CD4-positive, alpha-beta T cell (primary cell): ENCODE results near the gene KRT5. TPM values are rescaled to one million over a fixed set of nuclear protein-coding genes. Genes with fewer than 3 reads are reported as not detected.

ENCODE experiments used
- ATAC-seq: fragments of 200-7000 bp; cut with Tn5 transposase; one replicate; pipeline ENCODE4 v1.10.0; 2022; ENCODE audit warnings: mild to moderate bottlenecking; ENCODE audit not compliant: poor library complexity
- CTCF ChIA-PET: fragments of 350-600 bp; sonication (Branson Sonifier 250); formaldehyde crosslinking; loops from one replicate; lab custom pipeline; 2021; ENCODE audit warnings: antibody characterized with exemption, inconsistent platforms; lab: Charles Lee
- POLR2A ChIA-PET: fragments of 350-600 bp; sonication (Branson Sonifier 250); formaldehyde crosslinking; loops from one replicate; lab custom pipeline; 2021; ENCODE audit warnings: antibody characterized with exemption, inconsistent platforms; lab: Charles Lee
- DNase-seq, 14 experiments: peaks; one replicate each; pipeline ENCODE4 v3.0.0-alpha.2; 2013 to 2020; ENCODE audit warnings: mixed read lengths in 2 of 14
- H3K27ac ChIP-seq, 2 donors: one replicate each; pipeline versions ENCODE4 v1.5.1 to v1.7.0; 2013; ENCODE audit warnings: low read length in 2 of 2, low read depth in 1 of 2, mild to moderate bottlenecking in 1 of 2
- H3K27me3 ChIP-seq, 2 experiments: 1 replicate in 1 of 2; 2 replicates in 1 of 2; pipeline versions ENCODE4 v1.6.1 to v1.7.0; 2013; ENCODE audit warnings: low read length in 2 of 2, control low read depth in 1 of 2, mild to moderate bottlenecking in 1 of 2, moderate library complexity in 1 of 2; ENCODE audit not compliant: insufficient read depth in 2 of 2, control insufficient read depth in 1 of 2
- H3K36me3 ChIP-seq: one replicate; pipeline ENCODE4 v1.6.1; 2013; ENCODE audit warnings: low read length, control low read depth; ENCODE audit not compliant: insufficient read depth
- H3K4me1 ChIP-seq: one replicate; pipeline ENCODE4 v1.6.1; 2013; ENCODE audit warnings: low read length, control low read depth; ENCODE audit not compliant: insufficient read depth
- H3K4me3 ChIP-seq: one replicate; pipeline ENCODE4 v1.5.1; 2013; ENCODE audit warnings: mild to moderate bottlenecking, low read length, moderate library complexity
- H3K9me3 ChIP-seq, 2 experiments: 1 replicate in 1 of 2; 2 replicates in 1 of 2; pipeline versions ENCODE4 v1.6.1 to v1.7.0; 2013; ENCODE audit warnings: low read length in 2 of 2, mild to moderate bottlenecking in 2 of 2, control low read depth in 1 of 2, moderate library complexity in 1 of 2; ENCODE audit not compliant: control insufficient read depth in 1 of 2, insufficient read depth in 1 of 2
- H3K27ac Mint-ChIP-seq: one replicate; pipeline ENCODE4 v1.8.0; 2020; ENCODE audit warnings: mixed read lengths
- H3K27me3 Mint-ChIP-seq: one replicate; pipeline ENCODE4 v1.8.0; 2021; ENCODE audit warnings: mixed read lengths
- H3K36me3 Mint-ChIP-seq: one replicate; pipeline ENCODE4 v1.8.0; 2021; ENCODE audit warnings: low read depth, mixed read lengths
- H3K4me1 Mint-ChIP-seq: one replicate; pipeline ENCODE4 v1.8.0; 2021; ENCODE audit warnings: low read depth, mixed read lengths
- H3K4me3 Mint-ChIP-seq: one replicate; pipeline ENCODE4 v1.8.0; 2020; ENCODE audit warnings: mild to moderate bottlenecking, mixed read lengths
- H3K9me3 Mint-ChIP-seq: one replicate; pipeline ENCODE4 v1.8.0; 2020; ENCODE audit warnings: mixed read lengths
- CTCF ChIP-seq: fragments of 200-600 bp; IDR thresholded peaks from one replicate; pipeline ENCODE4 v1.8.0; 2022; ENCODE audit warnings: antibody characterized with exemption, mild to moderate bottlenecking
- intact Hi-C, 2 experiments: fragments of 100-400 bp; cut with DNase I in 1 of 2; cut with micrococcal nuclease in 1 of 2; formaldehyde crosslinking; loops; one replicate each; pipeline versions ENCODE4 v1.15.1 to v1.9.0; 2023 to 2025; cut with DNase I, micrococcal nuclease
- total RNA-seq, 174 experiments: library from RNA in 2 of 174; stranded (reverse) in 2 of 174; gene quantifications; one replicate each; pipeline ENCODE4 v1.2.3 and lab custom pipeline; 2021 to 2026

The KRT5 gene
- total RNA-seq, 2 experiments from 2014 or later = 0.60 to 0.81 TPM

DNA sequence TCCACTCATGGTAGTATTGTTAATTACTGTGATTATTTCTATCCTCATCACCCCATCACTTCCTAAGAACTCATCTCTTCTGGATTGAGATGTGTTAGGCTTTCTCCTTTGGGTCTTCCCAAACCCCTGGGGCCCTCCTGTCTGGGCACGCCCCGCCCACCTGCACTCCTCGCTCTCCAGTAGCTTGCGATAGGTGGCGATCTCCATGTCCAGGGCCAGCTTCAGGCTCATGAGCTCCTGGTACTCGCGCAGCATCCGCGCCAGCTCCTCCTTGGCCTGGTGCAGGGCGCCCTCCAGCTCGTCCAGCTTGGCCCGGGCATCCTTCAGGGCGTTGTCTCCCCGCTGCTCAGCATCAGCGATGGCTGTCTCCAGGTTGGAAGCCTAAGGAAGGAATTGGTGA lies 25.9 kb upstream of the KRT5 start:
- intact Hi-C loops = no loop called here
- POLR2A ChIA-PET = no interaction called here
- Histone ChIP-seq H3K36me3 (no peaks in the 10 kb centered on the region), H3K27ac (no peak overlapping the region), H3K27me3 (peaks cover 0 to 3% of the 10 kb centered on the region in 2 experiments), H3K4me3 (no peak overlapping the region), H3K4me1 (no peaks in the 10 kb centered on the region), H3K9me3 (no peaks in the 10 kb centered on the region)
- H3K36me3 Mint-ChIP-seq = no peaks in the 10 kb centered on the region
- no peak overlapping the region for H3K4me3 Mint-ChIP-seq
- no peaks in the 10 kb centered on the region for H3K9me3 Mint-ChIP-seq
- no peak for TF ChIP-seq CTCF
- no peaks in the 10 kb centered on the region for H3K27me3 Mint-ChIP-seq
- H3K27ac Mint-ChIP-seq = no peak overlapping the region
- ATAC-seq (no peak), DNase-seq (no peak)
- CTCF ChIA-PET = no interaction called here
- no peaks in the 10 kb centered on the region for H3K4me1 Mint-ChIP-seq

DNA sequence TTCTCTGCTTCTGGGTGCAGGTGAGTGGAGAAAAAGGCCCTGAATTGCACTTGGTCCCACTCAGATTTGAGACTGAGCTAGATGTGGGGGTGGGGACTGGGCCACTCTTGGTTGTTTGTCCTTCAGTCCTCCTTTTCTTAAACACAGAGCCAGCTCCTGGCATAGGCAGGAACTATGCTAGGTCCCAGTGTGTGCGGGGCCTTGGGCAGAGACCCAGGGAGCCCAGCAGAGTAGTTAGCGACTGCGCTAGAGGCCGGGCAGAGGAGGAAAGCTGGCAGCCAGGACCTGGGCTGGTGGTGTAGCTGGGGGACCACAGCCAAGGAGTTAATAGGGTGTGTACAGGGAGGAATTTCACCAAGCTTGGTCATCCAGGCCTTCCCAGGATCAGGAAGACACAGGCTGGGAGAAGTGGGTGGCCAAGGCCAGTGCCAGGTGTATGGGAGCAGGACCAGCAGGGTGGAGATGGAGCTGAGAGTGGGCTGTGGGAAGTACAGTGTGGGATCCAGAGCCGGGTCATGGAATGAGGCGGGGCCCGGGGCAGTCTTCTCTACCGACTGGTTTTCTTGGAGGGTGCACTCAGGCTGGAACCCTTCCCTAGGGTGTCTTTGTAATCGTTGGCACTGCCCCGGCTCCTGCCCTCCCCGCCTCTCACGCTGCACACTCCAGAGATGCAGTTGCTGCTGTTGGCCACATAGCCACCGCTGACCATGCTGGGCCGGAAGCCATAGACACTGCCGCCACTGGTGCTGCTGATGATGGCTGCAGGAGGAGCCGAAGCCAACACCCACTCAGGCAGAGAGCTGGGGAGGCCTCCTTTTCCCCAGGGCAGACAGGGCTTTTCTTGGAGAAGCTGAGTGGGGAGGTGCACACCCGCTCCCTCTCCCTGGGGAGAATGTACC lies 24.0 kb upstream of the KRT5 start:
- Mint-ChIP-seq H3K4me3 (no peak overlapping the region), H3K27me3 (no peaks in the 10 kb centered on the region), H3K4me1 (no peaks in the 10 kb centered on the region), H3K27ac (no peak overlapping the region), H3K36me3 (no peaks in the 10 kb centered on the region), H3K9me3 (no peaks in the 10 kb centered on the region)
- Histone ChIP-seq H3K4me1 (no peaks in the 10 kb centered on the region), H3K9me3 (no peaks in the 10 kb centered on the region), H3K36me3 (no peaks in the 10 kb centered on the region), H3K27ac (no peak overlapping the region), H3K4me3 (no peak overlapping the region), H3K27me3 (peaks cover 0 to 3% of the 10 kb centered on the region in 2 experiments)
- CTCF ChIA-PET = no interaction called here
- no peak for ATAC-seq
- no peak for DNase-seq
- intact Hi-C loops = no loop called here
- no peak for TF ChIP-seq CTCF
- POLR2A ChIA-PET = no interaction called here

DNA sequence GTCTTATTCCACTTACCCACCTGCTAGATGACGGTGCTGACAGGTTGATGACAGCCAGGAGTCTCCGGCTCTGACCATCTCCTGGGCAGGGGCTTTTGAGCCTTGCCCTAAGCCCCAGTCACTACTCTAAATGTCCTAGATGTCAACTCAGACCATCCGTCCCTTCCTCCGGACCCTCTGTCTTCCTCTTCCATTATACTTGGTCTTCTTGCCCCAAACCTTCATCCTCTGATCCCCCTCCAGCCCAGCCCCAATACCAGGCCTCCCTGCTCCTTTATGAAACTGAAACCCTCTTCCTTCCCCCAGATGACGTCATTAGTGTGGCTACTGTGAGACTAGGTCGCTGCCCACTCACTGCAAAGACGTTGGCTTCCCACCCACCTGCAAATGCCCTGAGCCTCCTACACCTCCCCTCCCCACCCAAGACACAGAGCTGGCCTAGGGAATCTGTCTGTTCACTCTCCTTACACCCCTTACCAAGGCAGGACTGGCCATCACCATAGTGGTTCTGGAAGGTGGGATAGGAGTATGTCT lies 22.7 kb upstream of the KRT5 start:
- no peak for ATAC-seq
- CTCF ChIA-PET = no interaction called here
- POLR2A ChIA-PET = no interaction called here
- H3K4me1 Mint-ChIP-seq = no peaks in the 10 kb centered on the region
- no peaks in the 10 kb centered on the region for H3K9me3 ChIP-seq
- no peaks in the 10 kb centered on the region for H3K27me3 Mint-ChIP-seq
- H3K4me3 ChIP-seq = no peak overlapping the region
- intact Hi-C loops = loop anchor here in 1 of 2 experiments (1.0 kb wide), 1 partner anchor 336 kb away; no protein-coding TSS in a partner anchor
- H3K27me3 ChIP-seq = peaks cover 0 to 3% of the 10 kb centered on the region in 2 experiments
- no peak for TF ChIP-seq CTCF
- H3K36me3 ChIP-seq = no peaks in the 10 kb centered on the region
- no peaks in the 10 kb centered on the region for H3K36me3 Mint-ChIP-seq
- H3K4me1 ChIP-seq = no peaks in the 10 kb centered on the region
- H3K4me3 Mint-ChIP-seq = no peak overlapping the region
- no peak overlapping the region for H3K27ac ChIP-seq
- no peaks in the 10 kb centered on the region for H3K9me3 Mint-ChIP-seq
- DNase-seq = no peak
- H3K27ac Mint-ChIP-seq = no peak overlapping the region
